Islet precursor cell (in vitro differentiated cells): Measurements from ENCODE around the gene NUP188.
"Not testable (repeated sequence)": the region's sequence is repeated elsewhere in the genome, so short reads cannot be mapped to it uniquely, and the experiment has no call there.

Experiments
- DNase-seq: peaks from one replicate; pipeline ENCODE4 v3.0.0-alpha.2; 2018

Gene NUP188

DNA sequence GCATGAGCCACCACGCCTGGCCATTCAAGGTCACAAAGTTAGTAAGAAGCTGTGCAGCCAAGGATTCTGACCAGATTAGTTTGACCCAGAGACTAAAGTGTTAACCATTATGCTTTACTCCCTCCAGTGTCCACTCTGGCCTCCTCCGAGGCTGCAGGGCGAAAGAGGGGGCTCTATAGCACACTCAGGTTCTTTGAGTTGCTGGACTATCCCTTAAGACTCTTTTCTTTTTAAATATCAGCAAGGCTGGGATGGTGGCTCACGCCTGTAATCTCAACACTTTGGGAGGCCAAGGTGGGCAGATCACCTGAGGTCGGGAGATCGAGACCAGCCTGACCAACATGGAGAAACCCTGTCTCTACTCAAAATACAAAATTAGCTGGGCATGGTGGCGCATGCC is 2.5 kb upstream of the NUP188 start:
- DNase-seq: not testable (repeated sequence)

DNA sequence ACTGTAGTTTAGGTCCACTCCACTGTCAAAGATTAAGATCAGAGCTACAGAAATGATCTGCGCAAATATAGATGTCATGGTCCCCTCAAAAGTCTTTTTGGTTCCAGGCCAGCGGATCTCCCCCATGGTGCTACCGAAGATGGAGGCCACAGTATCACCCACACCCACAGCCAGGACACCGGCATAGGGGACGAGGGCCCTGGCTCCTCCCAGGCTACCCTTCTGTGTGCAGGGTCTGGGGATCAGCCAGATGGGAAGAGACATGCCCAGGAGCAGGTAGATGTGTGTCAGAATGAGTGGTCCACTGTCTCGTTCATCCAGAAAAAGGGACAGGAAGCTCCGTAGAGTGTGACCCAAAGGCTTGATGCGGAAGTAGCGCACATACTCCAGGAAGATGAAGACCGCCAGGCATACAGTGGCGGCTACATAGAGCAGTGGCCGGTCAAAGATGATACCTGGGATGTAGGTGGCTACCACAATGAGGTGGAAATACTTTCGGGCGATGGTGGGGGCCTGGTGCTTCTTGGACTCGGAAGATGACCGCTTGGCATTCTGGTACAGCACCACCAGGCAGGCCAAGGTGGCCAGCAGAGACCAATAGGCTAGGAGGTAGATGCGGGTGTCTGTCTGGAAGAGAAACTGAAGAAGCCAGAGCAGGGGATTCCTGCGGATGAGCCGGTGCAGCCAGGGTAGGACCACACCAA is 1.5 kb upstream of the NUP188 start:
- no peak for DNase-seq

DNA sequence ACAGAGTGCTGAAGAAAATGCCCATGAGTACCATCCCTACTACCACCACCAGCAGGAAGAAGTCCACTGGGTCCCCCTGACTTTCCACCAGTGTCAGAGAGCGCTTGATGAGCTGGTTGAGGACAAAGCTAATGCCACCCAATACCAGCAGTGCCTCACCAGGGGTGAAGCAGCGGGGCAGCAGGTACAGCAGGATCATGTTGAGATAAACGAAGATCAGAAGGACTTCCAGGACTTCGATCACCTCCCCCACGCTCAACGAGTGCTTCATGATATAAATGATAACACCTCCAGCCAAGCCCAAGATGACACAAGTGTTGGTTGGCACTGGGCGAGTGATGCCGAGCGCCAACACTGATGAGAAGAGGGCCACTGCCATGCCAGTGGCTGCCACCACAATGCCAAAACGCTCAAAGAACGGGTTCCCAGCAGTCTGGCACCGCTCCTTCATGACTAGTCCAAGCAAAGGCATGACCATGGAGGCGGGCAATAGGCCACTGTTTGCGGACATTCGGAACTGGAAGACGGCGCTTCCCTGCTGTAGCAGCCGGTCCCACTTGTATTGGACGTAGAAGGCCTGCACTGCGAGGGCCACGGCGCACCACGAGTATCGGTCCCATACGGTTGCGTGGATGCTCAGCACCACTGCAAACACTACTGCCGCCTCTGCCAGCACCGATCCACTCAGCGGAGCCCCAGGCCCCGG is 775 bp upstream of the NUP188 start:
- DNase-seq: peak; percentile 62

DNA sequence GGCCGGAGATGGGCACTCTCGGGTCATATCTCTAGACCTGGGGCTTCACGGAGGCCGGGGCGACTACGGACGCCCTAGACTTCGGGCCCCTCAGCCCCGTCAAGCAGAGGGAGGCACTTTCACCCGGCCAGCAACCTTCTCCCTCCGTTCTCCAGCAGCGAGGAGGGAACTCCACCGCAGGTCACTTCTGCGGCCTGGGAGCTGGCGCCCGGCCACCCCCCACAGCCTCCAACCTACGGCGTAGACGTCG is 297 bp upstream of the NUP188 start:
- DNase-seq: no peak

DNA sequence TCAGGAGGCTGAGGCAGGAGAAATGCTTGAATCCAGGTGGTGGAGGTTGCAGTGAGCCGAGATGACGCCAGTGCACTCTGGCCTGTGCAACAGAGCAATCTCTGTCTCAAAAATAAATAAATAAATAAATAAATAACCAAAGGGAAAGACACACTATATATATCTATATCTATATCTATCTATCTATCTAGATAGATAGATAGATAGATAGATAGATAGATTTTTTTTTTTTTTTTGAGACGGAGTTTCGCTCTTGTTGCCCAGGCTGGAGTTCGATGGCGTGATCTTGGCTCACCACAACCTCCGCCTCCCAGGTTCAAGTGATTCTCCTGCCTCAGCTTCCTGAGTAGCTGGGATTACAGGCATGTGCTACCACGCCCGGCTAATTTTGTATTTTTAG is 13.9 kb downstream of the NUP188 start:
- not testable (repeated sequence) for DNase-seq

DNA sequence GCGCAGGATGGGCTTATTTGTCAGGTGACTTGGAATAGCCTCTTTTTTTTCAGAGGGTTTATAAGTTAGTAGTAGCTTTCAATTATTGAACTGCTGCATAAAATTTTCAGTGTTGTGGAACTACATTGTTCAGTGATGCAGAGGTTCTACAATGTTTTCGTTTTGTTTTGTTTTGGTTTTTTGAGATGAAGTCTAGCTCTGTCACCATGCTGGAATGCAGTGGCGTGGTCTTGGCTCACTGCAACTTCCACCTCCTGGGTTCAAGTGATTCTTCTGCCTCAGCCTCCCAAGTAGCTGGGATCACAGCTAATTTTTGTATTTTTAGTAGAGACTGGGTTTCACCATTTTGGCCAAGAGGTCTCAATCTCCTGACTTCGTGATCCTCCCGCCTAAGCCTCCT is 22.0 kb downstream of the NUP188 start:
- DNase-seq: no peak

DNA sequence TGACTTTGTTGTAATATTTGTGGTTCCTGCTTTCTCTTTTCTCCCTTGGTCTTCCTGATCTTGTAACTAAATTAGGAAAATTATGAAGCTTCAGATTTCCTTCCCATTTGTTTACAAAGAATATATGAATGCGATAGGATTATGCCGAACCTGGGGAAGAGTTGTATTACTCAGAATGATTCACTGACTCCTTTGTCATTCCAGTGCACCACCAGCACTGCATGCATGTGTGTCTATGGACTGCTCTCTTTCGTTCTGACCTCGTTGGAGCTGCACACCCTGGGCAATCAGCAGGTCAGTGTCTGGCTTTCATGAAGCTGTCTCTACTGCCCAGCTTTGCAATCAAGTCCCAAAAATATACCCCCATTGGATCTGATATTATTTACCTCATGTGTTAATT is 25.5 kb downstream of the NUP188 start:
- no peak for DNase-seq

DNA sequence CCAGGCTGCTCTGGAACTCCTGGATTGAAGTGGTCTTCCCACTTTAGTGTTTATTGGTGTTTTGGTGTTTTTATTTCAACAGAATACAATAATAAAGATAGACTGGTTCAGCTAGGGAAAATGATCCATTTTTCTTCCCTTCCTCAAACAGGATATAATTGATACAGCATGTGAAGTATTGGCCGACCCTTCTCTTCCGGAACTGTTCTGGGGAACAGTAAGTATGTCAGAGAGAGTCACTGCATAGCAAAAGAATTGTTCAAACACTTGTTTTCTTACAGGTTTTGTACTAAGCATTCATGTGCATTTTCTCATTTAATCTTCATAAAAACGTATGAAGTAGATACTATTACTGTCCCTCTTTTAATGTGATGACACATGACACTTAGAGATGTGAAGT is 31.6 kb downstream of the NUP188 start:
- DNase-seq: no peak

DNA sequence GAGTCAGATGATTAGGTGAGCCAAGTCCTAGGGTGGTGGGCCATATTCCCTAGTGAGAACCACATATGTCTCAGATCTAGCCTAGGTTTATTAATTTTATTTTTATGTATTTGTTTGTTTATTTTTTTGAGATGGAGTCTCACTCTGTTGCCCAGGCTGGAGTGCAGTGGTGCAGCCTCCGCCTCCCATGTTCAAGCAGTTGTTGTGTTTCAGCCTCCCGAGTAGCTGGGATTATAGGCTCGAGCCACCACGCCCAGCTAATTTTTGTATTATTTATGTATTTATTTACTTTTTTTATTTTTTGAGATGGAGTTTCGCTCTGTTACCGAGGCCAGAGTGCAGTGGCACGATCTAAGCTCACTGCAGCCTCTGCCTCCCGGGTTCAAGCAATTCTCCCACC is 36.0 kb downstream of the NUP188 start:
- DNase-seq: no peak

DNA sequence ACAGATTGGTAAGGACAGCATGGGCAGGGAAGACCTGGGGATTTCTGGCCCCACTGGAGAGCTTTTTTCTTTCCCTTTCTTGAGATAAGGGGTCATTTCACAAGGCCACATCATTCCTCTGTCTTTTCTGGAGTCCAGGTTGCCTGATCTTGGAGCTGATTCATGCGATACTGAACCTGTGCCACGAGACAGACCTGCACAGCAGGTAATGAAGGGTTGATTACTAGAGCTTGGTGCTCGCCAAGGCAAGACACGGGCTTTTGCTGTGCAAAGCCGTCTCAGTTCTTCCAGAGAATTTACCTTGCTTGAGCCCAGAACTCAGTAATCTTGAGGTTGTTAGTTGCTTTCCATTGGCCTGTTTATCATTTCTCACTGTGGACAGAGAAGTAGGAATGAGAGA is 39.2 kb downstream of the NUP188 start:
- no peak for DNase-seq

DNA sequence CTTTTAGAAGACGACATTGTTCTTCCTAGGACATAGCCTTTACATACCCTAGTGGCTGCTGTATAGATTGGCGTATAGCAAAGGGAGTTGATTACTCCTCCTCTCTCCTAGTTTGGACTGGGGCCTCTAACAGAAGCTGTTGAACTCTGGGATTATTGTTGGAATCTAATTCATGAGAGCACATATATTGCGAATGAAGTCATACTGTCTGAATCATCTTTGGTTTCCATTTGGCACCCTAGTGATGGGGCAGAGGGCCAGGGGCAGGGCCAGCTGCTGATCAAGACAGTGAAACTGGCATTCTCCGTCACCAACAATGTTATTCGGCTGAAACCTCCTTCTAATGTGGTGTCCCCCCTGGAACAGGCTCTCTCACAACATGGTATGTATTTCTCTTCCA is 40.3 kb downstream of the NUP188 start:
- DNase-seq: no peak

DNA sequence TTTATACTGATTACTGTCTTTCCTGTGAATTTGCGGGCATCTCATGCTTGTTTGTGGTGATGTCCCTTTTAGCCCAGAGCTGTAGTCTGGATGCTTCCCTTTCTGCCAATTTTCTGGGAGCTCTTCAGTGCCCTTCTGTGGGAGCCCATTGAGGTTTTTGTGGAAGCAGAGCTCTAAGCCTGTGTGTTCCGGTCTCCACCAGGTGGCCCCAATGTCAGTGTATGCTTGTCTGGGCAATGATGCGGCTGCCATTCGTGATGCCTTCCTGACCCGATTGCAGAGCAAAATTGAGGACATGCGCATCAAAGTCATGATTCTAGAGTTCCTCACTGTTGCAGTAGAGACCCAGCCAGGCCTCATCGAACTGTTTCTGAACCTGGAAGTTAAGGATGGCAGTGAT is 45.5 kb downstream of the NUP188 start:
- no peak for DNase-seq

DNA sequence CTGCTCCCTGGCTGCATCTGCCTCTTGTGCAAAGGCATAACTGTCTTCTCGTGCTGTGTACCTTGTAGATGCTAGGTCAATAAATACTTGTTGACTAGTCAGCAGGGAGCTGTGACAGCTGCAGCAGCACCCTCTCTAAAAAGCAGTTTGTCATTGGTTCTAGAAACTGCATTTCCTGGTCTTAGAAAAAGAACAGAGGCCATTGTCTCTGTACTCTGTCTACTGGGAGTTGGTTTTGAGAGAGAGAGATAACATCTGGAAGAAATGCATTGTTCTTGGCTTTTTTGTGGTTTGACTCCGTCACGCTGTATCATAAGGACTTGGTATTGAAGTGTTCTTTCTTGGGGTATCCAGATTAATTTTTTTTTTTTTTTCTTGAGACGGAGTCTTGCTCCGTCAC is 48.3 kb downstream of the NUP188 start:
- no peak for DNase-seq

DNA sequence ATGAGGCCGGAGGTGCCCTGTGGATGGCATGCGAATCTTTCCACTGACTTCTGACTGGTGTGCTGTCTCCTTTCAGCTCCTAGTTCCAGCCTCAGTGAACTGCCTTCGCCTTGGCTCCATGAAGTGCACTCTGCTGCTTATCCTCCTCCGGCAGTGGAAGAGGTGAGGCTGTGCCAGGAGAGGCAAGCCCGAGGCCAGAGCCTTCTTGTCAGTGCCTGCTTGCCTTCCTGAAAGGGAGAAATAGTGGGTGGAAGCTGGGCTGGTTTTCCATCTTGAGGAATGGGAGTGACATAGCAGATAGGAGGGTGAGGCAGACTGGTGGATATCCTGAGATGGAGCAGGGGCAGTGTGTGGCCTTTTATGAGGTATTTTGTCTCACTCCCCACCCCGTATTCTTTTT is 51.0 kb downstream of the NUP188 start:
- no peak for DNase-seq

DNA sequence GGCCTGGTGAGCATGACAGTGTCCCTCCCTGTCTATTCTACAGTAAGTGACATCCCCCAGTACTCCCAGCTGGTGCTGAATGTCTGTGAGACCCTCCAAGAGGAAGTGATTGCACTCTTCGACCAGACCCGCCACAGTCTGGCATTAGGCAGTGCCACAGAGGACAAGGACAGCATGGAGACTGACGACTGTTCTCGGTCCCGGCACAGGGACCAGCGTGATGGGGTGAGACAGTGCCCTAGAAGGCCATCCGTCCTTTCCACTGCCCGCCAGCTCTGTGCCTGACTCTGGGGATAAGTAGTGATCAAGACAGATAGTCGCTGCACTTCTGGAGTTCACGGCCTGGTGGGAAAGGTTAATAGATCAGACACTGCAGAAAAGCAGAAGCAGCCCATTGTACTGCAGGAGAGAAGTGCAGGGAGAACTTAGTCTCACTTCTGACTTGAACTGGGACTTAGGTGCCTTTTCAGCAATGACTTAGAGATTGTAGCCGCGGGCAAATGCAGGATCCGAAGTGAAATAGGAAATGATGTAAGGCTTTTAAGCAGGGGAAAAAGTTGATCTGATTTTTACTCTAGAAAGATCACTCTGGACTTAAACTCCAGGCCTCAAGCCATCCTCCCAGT is 52.2 kb downstream of the NUP188 start:
- no peak for DNase-seq

DNA sequence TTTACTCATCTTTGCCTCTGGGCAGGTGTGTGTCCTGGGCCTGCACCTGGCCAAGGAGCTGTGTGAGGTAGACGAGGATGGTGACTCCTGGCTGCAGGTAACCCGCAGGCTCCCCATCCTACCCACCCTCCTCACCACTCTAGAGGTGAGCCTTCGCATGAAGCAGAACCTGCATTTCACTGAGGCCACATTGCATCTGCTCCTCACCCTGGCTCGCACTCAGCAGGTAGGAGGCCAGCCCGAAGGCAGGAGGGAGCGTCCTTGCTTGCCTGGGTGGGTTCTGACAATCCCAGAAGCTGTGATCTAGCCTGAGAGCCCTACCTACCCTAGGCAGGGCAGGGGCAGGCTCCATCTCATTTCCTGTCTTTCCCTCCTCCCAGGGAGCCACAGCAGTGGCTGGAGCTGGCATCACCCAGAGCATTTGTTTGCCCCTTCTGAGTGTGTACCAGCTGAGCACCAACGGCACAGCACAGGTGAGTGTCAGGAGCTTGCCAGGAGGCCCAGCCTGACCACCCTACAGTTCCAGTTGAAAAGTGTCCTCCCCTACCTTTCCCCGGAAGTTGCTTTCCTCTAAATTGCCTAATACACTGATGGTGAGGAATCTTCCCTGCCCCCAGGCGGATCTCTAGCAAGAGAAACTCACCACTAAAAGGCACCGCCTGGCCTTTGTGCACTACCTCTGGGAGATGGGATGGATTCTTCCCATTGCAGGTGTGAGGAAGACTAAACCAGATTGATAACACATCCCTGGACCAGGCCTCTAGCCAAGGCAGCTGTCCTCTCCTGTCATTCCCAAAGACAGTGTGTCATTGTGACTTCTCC is 54.2 kb downstream of the NUP188 start:
- DNase-seq: no peak

DNA sequence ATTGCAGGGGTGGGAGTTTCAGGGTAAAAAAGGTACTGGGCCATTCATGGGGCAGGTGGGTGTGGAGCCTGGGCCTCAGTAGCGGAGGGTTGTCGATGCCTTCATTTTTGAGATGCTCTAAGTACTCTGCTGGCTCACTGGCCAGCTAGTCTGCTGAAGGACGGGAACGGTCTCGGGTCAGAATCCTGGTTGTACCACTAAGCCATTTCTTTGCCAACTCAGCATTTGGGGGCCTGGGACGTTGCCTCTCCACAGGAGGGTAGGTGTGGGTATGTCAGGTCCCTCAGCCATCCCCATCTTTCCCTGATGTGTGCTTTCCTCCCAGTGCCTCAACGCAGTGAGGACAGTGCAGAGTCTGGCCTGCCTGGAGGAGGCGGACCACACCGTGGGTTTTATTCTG is 55.5 kb downstream of the NUP188 start:
- DNase-seq: no peak

DNA sequence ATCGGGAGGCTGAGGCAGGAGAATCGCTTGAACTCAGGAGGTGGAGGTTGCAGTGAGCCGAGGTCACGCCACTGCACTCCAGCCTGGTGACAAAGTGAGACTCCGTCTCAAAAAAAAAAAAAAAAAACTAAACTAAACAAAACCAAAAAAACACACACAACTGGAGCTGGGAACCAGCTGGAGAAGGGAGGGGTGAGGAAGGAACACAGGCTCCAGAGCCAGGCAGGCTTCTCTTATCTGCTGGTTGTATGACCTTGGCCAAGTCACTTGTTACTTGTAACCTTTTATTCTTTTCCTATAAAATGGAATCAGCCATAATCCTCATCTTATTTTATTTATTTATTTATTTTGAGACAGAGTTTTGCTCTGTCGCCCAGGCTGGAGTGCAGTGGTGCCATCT is 56.7 kb downstream of the NUP188 start:
- DNase-seq: not testable (repeated sequence)

DNA sequence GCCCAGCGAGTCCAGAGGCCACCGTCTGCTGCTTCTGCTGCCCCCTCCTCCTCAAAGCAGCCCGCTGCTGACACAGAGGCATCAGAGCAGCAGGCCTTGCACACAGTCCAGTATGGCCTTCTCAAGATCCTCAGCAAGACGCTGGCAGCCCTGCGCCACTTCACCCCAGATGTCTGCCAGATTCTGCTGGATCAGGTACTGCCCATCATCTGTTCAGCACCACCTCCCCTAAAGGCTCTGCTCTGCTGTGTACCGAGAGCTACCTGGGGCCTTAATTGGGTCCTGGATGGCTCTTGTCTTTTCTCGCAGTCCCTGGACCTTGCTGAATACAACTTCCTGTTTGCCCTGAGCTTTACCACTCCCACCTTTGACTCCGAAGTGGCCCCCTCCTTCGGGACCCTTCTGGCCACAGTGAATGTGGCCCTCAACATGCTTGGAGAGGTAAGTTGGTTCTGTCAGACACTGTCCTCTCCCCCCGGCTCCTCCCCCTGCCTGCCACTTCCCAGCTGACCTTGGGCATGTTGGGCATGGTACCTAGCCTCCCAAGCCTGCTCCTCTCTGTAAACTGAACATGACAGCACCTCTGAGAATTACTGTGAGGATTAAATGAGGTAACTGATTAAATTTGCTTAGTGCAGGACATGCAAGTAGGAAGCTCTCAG is 58.0 kb downstream of the NUP188 start:
- DNase-seq: no peak

DNA sequence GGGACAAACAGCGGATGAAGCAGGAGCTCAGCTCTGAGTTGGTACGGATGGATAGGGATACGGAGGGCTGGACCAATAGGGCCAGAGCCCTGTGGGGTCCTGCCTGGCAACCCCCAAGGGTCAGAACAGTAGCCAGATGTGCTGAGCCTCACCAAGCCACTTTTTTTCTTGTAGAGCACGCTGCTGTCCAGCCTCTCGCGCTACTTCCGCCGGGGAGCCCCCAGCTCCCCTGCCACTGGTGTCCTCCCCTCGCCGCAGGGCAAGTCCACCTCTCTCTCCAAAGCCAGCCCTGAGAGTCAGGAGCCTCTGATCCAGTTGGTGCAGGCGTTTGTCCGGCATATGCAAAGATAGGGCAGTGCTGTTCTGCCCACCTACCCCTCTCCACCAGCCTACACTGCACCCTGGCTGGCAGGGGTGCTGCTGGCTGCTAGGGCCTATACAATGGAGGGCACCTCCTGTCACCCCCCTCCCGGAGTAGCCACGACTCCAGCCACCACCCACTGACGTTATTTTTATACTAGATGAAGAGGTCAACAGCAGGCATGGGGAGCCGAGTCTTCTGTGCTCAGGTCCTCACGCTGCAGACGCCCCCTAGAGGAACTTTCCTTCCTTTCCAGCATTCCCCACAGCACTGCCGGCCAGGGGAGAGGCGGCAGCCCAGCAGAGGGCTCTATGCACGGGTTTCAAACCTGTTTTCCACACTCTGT is 59.0 kb downstream of the NUP188 start:
- peak; percentile 90 for DNase-seq

DNA sequence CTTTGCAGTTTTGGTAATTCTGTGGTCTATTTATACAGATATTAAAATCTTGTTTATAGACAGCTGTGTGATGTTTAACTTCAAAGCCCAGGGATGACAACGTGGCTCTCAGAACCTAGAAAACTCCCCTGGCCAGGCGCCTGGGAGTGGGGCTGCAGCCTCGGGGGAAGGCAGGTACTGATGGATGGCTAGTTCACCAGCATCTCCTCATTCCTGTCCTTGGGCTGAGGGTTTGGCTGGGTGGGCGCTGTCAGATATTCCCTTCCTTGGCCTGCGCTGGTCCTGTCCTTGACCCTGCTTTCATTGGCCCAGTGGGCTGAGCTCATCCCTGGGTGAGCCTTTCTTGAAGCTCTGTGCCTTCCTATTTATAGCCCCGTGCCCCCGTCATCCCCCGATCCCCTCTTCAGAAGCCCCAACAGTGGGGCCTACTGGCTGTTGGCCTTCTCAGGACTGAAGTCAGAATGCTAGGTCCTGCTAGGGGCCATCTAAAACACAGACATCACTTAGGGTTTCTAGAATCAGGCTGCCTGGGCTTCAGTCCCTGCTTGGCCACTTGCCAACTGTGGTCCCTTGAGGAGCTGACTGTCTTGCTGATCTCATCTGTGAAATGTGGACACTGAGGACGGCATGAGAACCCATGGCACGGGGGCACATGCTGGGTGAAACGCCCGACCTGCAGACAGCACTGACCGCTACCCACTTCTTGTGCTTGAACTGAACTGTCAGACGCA is 59.7 kb downstream of the NUP188 start:
- DNase-seq: no peak
